IMR-90 (cell line): ENCODE data around the gene SNRPB.

Experiments
- BHLHE40 ChIP-seq: fragments of 150-350 bp; IDR thresholded peaks from 2 replicates; pipeline ENCODE4 v1.6.1; 2016; ENCODE audit warnings: mild to moderate bottlenecking, low read depth, low read length
- CEBPB ChIP-seq: IDR thresholded peaks from 2 replicates; pipeline ENCODE4 v1.6.1; 2012; ENCODE audit warnings: low read depth, low read length, improper control_type of control experiment
- CHD1 ChIP-seq: IDR thresholded peaks from 2 replicates; pipeline ENCODE4 v1.6.1; 2012; ENCODE audit warnings: low read depth, low read length, improper control_type of control experiment
- CTCF ChIP-seq: conservative IDR thresholded peaks from 2 replicates; pipeline ENCODE4 v1.5.1; 2012; ENCODE audit warnings: mild to moderate bottlenecking, low read depth, low read length, improper control_type of control experiment
- FOS ChIP-seq: fragments of 150-350 bp; IDR thresholded peaks from 2 replicates; pipeline ENCODE4 v1.6.1; 2016; ENCODE audit warnings: low read depth, low read length
- POLR2A ChIP-seq: IDR thresholded peaks from 2 replicates; pipeline ENCODE4 v1.6.1; 2012; ENCODE audit warnings: mild to moderate bottlenecking, low read depth, low read length
- RAD21 ChIP-seq: IDR thresholded peaks from 2 replicates; pipeline ENCODE4 v1.6.1; 2012; ENCODE audit warnings: low read length, improper control_type of control experiment
- RCOR1 ChIP-seq: IDR thresholded peaks from 2 replicates; pipeline ENCODE4 v1.6.1; 2012; ENCODE audit warnings: mild to moderate bottlenecking, low read length, improper control_type of control experiment; ENCODE audit not compliant: insufficient replicate concordance
- RFX5 ChIP-seq: IDR thresholded peaks from 2 replicates; pipeline ENCODE4 v1.8.0; 2012; ENCODE audit warnings: low read depth, mild to moderate bottlenecking, low read length, moderate library complexity
- SMC3 ChIP-seq: fragments of 150-350 bp; IDR thresholded peaks from 2 replicates; pipeline ENCODE4 v1.6.1; 2016; ENCODE audit warnings: low read depth, mild to moderate bottlenecking, antibody characterized with exemption, low read length, moderate library complexity
- TF ChIP-seq, protein P1 (sequence below): fragments of 150-350 bp; IDR thresholded peaks from 2 replicates; pipeline ENCODE4 v1.6.1; 2017; ENCODE audit warnings: mild to moderate bottlenecking, antibody characterized with exemption, low read length, low read depth
- TF ChIP-seq, protein P2 (sequence below): fragments of 150-350 bp; IDR thresholded peaks from 2 replicates; pipeline ENCODE4 v1.6.1; 2016; ENCODE audit warnings: low read depth, mild to moderate bottlenecking, low read length, moderate library complexity, borderline replicate concordance

DNA sequence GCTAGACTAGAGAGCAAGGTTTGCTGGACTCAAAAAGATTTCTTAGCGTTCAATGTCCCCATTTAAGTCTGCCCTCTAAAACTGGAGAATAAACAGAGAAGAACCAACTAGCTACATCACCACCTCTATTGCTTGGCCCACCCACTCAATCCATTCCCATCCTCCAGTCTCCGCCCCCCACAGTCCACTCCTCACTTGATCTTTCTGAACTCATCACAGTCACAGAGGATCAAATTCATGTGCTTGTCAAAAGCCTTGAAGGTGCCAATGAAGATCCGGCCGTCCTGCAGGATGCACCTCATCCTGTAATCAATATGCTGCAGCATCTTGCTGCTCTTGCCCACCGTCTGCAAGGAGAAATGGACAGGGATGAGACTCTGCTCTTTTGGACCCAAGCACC lies 3.2 kb downstream of the SNRPB start:
- TF ChIP-seq CTCF (no peak), POLR2A (no peak), RFX5 (no peak), CEBPB (no peak), CHD1 (no peak), RAD21 (no peak), RCOR1 (no peak), FOS (no peak), BHLHE40 (no peak), SMC3 (no peak)
- TF ChIP-seq, protein P1, sequence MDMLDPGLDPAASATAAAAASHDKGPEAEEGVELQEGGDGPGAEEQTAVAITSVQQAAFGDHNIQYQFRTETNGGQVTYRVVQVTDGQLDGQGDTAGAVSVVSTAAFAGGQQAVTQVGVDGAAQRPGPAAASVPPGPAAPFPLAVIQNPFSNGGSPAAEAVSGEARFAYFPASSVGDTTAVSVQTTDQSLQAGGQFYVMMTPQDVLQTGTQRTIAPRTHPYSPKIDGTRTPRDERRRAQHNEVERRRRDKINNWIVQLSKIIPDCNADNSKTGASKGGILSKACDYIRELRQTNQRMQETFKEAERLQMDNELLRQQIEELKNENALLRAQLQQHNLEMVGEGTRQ: no peak
- TF ChIP-seq, protein P2, sequence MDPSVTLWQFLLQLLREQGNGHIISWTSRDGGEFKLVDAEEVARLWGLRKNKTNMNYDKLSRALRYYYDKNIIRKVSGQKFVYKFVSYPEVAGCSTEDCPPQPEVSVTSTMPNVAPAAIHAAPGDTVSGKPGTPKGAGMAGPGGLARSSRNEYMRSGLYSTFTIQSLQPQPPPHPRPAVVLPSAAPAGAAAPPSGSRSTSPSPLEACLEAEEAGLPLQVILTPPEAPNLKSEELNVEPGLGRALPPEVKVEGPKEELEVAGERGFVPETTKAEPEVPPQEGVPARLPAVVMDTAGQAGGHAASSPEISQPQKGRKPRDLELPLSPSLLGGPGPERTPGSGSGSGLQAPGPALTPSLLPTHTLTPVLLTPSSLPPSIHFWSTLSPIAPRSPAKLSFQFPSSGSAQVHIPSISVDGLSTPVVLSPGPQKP: no peak
